ENCODE data around the gene LIPF.
"Not testable (repeated sequence)": the region's sequence is repeated elsewhere in the genome, so short reads cannot be mapped to it uniquely, and the experiment has no call there.

The LIPF gene

GRCh38 chr10:88664142-88664541, at the start of gene LIPF:
Gene LIPF, plus strand, starts transcription at chr10:88664442. Its CDS starts 2,856 bp downstream, at chr10:88667298.
- no peak for DNase-seq (ENCODE audit: low spot score)

- peak; percentile 7 for DNase-seq (ENCODE audit: low spot score)
These were observed 47.8 kb upstream of the LIPF start for GRCh38 chr10:88616250-88616977.

- no peak for DNase-seq (ENCODE audit: low spot score)
These were observed 46.4 kb upstream of the LIPF start for GRCh38 chr10:88617772-88618300.

- DNase-seq (ENCODE audit: low spot score): no peak
These were observed 45.7 kb upstream of the LIPF start for GRCh38 chr10:88618496-88618895.

GRCh38 chr10:88620441-88620840, 43.8 kb upstream of the LIPF start:
- DNase-seq (ENCODE audit: low spot score): no peak

GRCh38 chr10:88623835-88624234, 40.4 kb upstream of the LIPF start:
- no peak for DNase-seq (ENCODE audit: low spot score)

GRCh38 chr10:88624840-88625239, 39.4 kb upstream of the LIPF start:
- no peak for DNase-seq (ENCODE audit: low spot score)

- DNase-seq (ENCODE audit: low spot score): no peak
These were observed 24.1 kb upstream of the LIPF start for GRCh38 chr10:88640186-88640585.

- DNase-seq (ENCODE audit: low spot score): no peak
These were observed 22.0 kb upstream of the LIPF start for GRCh38 chr10:88642209-88642608.

GRCh38 chr10:88642963-88643362, 21.3 kb upstream of the LIPF start:
- DNase-seq (ENCODE audit: low spot score): no peak

GRCh38 chr10:88647061-88647615, 17.1 kb upstream of the LIPF start:
- DNase-seq (ENCODE audit: low spot score): no peak

GRCh38 chr10:88651101-88651551, 13.1 kb upstream of the LIPF start:
- DNase-seq (ENCODE audit: low spot score): no peak

GRCh38 chr10:88652616-88653015, 11.6 kb upstream of the LIPF start:
- no peak for DNase-seq (ENCODE audit: low spot score)

GRCh38 chr10:88657901-88658300, 6.3 kb upstream of the LIPF start:
- DNase-seq (ENCODE audit: low spot score): no peak

GRCh38 chr10:88659725-88660597, 4.3 kb upstream of the LIPF start:
- DNase-seq (ENCODE audit: low spot score): no peak

- peak; percentile 42 for DNase-seq (ENCODE audit: low spot score)
These were observed 3.7 kb upstream of the LIPF start for GRCh38 chr10:88660598-88660884.

GRCh38 chr10:88661018-88661417, 3.2 kb upstream of the LIPF start:
- DNase-seq (ENCODE audit: low spot score): no peak

GRCh38 chr10:88661577-88661976, 2.7 kb upstream of the LIPF start:
- no peak for DNase-seq (ENCODE audit: low spot score)

- DNase-seq (ENCODE audit: low spot score): not testable (repeated sequence)
These were observed 1.1 kb upstream of the LIPF start for GRCh38 chr10:88663153-88663552.

- DNase-seq (ENCODE audit: low spot score): no peak
These were observed 4.2 kb downstream of the LIPF start for GRCh38 chr10:88668465-88668864.

GRCh38 chr10:88670497-88670896, 6.3 kb downstream of the LIPF start:
- DNase-seq (ENCODE audit: low spot score): no peak

GRCh38 chr10:88672041-88672440, 7.8 kb downstream of the LIPF start:
- no peak for DNase-seq (ENCODE audit: low spot score)
